HCT116 (cell line): ENCODE data around the gene UBR2. TPM values are rescaled to one million over a fixed set of nuclear protein-coding genes. Genes with fewer than 3 reads are reported as not detected.

ENCODE experiments used
- ATAC-seq: fragments of 200-7000 bp; cut with Tn5 transposase; 2 replicates; pipeline ENCODE4 v1.9.1; 2020; ENCODE audit warnings: mild to moderate bottlenecking, moderate library complexity
- BruUV-seq: library from RNA; stranded (reverse); fragments of 400-500 nt; replicated peaks from 2 replicates; lab custom pipeline; 2021; lab: Mats Ljungman, UMichigan
- CTCF ChIA-PET: fragments of 300-600 bp; sonication (Branson Sonifier 250); formaldehyde crosslinking; loops from one replicate; lab custom pipeline; 2021; ENCODE audit warnings: antibody characterized with exemption; lab: Charles Lee
- POLR2A ChIA-PET: fragments of 300-600, 350-600 bp; sonication (Branson Sonifier 250); formaldehyde crosslinking; loops from one replicate; lab custom pipeline; 2021; ENCODE audit warnings: antibody characterized with exemption; lab: Charles Lee
- RAD21 ChIA-PET, 2 experiments: fragments of 300-600 bp; sonication (Branson Sonifier 250); formaldehyde crosslinking; loops; one replicate each; lab custom pipeline; 2023; ENCODE audit warnings: low total read pairs in 2 of 2; ENCODE audit not compliant: uncharacterized antibody in 2 of 2, unreplicated experiment in 2 of 2, low non-redundant PET in 1 of 2; lab: Charles Lee
- DNase-seq: peaks from one replicate; pipeline ENCODE4 v3.0.0-alpha.2; 2010; ENCODE audit warnings: low read depth, low spot score
- H2AFZ ChIP-seq: fragments of 200-600 bp; shearing (Covaris generic), sonication (generic); 2 replicates; pipeline ENCODE4 v1.6.1; 2017; ENCODE audit warnings: low read depth, mixed run types, mixed read lengths, antibody characterized with exemption, low read length; ENCODE audit not compliant: poor library complexity, severe bottlenecking
- H3K27ac ChIP-seq: 2 replicates; pipeline ENCODE4 v1.5.1; 2012; ENCODE audit warnings: low read depth, low read length
- H3K27me3 ChIP-seq: fragments of 200-600 bp; sonication (generic); 2 replicates; pipeline ENCODE4 v1.6.1; 2016; ENCODE audit warnings: mixed run types, low read length, mixed read lengths; ENCODE audit not compliant: insufficient read depth
- H3K36me3 ChIP-seq, 2 experiments: fragments of 200-500 bp in 1 of 2; fragments of 200-600 bp in 1 of 2; sonication (Bioruptor generic) in 1 of 2; sonication (generic) in 1 of 2; 2 replicates each; pipeline versions ENCODE4 v1.5.1 to v1.6.1; 2014 to 2016; ENCODE audit warnings: low read length in 2 of 2, inconsistent platforms in 1 of 2, mixed read lengths in 1 of 2, mixed run types in 1 of 2; ENCODE audit not compliant: insufficient read depth in 2 of 2, control insufficient read depth in 1 of 2
- H3K4me1 ChIP-seq, 2 experiments: fragments of 200-600 bp in 1 of 2; sonication (generic) in 1 of 2; 2 replicates each; pipeline versions ENCODE4 v1.5.1 to v1.6.1; 2012 to 2017; ENCODE audit warnings: low read length in 2 of 2, inconsistent platforms in 1 of 2, mild to moderate bottlenecking in 1 of 2, mixed read lengths in 1 of 2, mixed run types in 1 of 2, moderate library complexity in 1 of 2; ENCODE audit not compliant: insufficient read depth in 2 of 2, control insufficient read depth in 1 of 2
- H3K4me2 ChIP-seq: fragments of 200-600 bp; sonication (generic); 2 replicates; pipeline ENCODE4 v1.6.1; 2017; ENCODE audit warnings: mixed run types, low read length, mixed read lengths
- H3K4me3 ChIP-seq, 2 experiments: fragments of 200-600 bp in 1 of 2; sonication (generic) in 1 of 2; replicated peaks in 1 of 2; 2 replicates each; pipeline ENCODE4 v1.5.1; 2011 to 2016; ENCODE audit warnings: low read length in 2 of 2, control low read depth in 1 of 2, low read depth in 1 of 2, mild to moderate bottlenecking in 1 of 2, mixed read lengths in 1 of 2, mixed run types in 1 of 2
- H3K79me2 ChIP-seq: fragments of 200-600 bp; sonication (generic); 2 replicates; pipeline ENCODE4 v1.6.1; 2017; ENCODE audit warnings: mild to moderate bottlenecking, mixed run types, low read length, moderate library complexity, mixed read lengths; ENCODE audit not compliant: insufficient read depth
- H3K9ac ChIP-seq: fragments of 200-600 bp; sonication (generic); 2 replicates; pipeline ENCODE4 v1.6.1; 2016; ENCODE audit warnings: low read length, mixed read lengths
- H3K9me2 ChIP-seq: fragments of 200-600 bp; sonication (generic), shearing (Covaris generic); 2 replicates; pipeline ENCODE4 v1.6.1; 2017; ENCODE audit warnings: mixed run types, mild to moderate bottlenecking, moderate library complexity; ENCODE audit not compliant: insufficient read depth
- H3K9me3 ChIP-seq, 2 experiments: fragments of 200-500 bp in 1 of 2; fragments of 200-600 bp in 1 of 2; sonication (Bioruptor generic) in 1 of 2; sonication (generic) in 1 of 2; 2 replicates each; pipeline ENCODE4 v1.6.1; 2014 to 2017; ENCODE audit warnings: low read length in 2 of 2, mixed read lengths in 2 of 2, inconsistent platforms in 1 of 2, low read depth in 1 of 2, mild to moderate bottlenecking in 1 of 2, mixed run types in 1 of 2, moderate library complexity in 1 of 2; ENCODE audit not compliant: control insufficient read depth in 1 of 2, insufficient read depth in 1 of 2
- H4K20me1 ChIP-seq: fragments of 200-600 bp; sonication (generic), shearing (Covaris generic); 2 replicates; pipeline ENCODE4 v1.6.1; 2017; ENCODE audit warnings: mixed run types, mild to moderate bottlenecking, moderate library complexity; ENCODE audit not compliant: insufficient read depth
- CBX3 ChIP-seq: IDR thresholded peaks from 2 replicates; pipeline ENCODE4 v1.6.1; 2012; ENCODE audit warnings: low read depth
- EGR1 ChIP-seq: IDR thresholded peaks from 2 replicates; pipeline ENCODE4 v1.6.1; 2012; ENCODE audit warnings: low read depth
- ELF1 ChIP-seq: IDR thresholded peaks from 2 replicates; pipeline ENCODE4 v1.6.1; 2012; ENCODE audit warnings: low read depth, borderline replicate concordance
- EZH2 ChIP-seq: fragments of 200-600 bp; sonication (generic); IDR thresholded peaks from 2 replicates; pipeline ENCODE4 v1.6.1; 2017; ENCODE audit warnings: antibody characterized with exemption, mixed run types
- EZH2phosphoT487 ChIP-seq: fragments of 200-600 bp; IDR thresholded peaks from 2 replicates; pipeline ENCODE4 v1.6.1; 2018; ENCODE audit warnings: antibody characterized with exemption, borderline replicate concordance
- MAX ChIP-seq: IDR thresholded peaks from 2 replicates; pipeline ENCODE4 v1.6.1; 2012
- POLR2AphosphoS5 ChIP-seq: IDR thresholded peaks from 2 replicates; pipeline ENCODE4 v1.6.1; 2011; ENCODE audit warnings: mild to moderate bottlenecking, low read depth, low read length, moderate library complexity
- SRF ChIP-seq: IDR thresholded peaks from 2 replicates; pipeline ENCODE4 v1.6.1; 2012; ENCODE audit warnings: low read depth
- YY1 ChIP-seq: IDR thresholded peaks from 2 replicates; pipeline ENCODE4 v1.6.1; 2011; ENCODE audit warnings: low read length, low read depth, moderate library complexity, mild to moderate bottlenecking; ENCODE audit not compliant: insufficient replicate concordance; ENCODE audit errors: extremely low read depth
- intact Hi-C: fragments of 100-400 bp; cut with micrococcal nuclease; formaldehyde crosslinking; loops from 2 replicates; pipeline ENCODE4 v1.10.0; 2022
- total RNA-seq: library from RNA; stranded (reverse); gene quantifications from one replicate; pipeline ENCODE4 v1.2.1, GENCODE V29; 2021; ENCODE audit not compliant: unreplicated experiment
- TF ChIP-seq, protein P1 (sequence below): IDR thresholded peaks from 2 replicates; pipeline ENCODE4 v1.6.1; 2012

The UBR2 gene
- total RNA-seq, 1 experiment from 2014 or later: 20.5 TPM

- no peaks in the 10 kb centered on the region for H3K27me3 ChIP-seq
- peaks cover 4 to 5% of the 10 kb centered on the region in 2 experiments; a peak in 2 of 4 replicates for H3K36me3 ChIP-seq
- ATAC-seq (no peak), DNase-seq (no peak)
- no peak overlapping the region for H3K4me3 ChIP-seq
- peaks cover 0 to 7% of the 10 kb centered on the region in 2 experiments; a peak in 2 of 4 replicates for H3K4me1 ChIP-seq
- no peak overlapping the region for H3K27ac ChIP-seq
- ChIA-PET CTCF (interaction anchor here (1.6 kb wide), 1 partner anchor 24 kb away, joined by 4 read pairs; no protein-coding TSS in a partner anchor), POLR2A (interaction anchor here (1.2 kb wide), 1 partner anchor 8 kb away, joined by 3 read pairs; the partner anchor contains the start of gene UBR2), RAD21 (no interaction called here)
- no peaks in the 10 kb centered on the region for H4K20me1 ChIP-seq
- no TSS peak for BruUV-seq
- no peak overlapping the region for H3K4me2 ChIP-seq
- H3K9me2 ChIP-seq: no peaks in the 10 kb centered on the region
- no peak overlapping the region for H2AFZ ChIP-seq
- H3K9ac ChIP-seq: no peak overlapping the region
- TF ChIP-seq, protein P1, sequence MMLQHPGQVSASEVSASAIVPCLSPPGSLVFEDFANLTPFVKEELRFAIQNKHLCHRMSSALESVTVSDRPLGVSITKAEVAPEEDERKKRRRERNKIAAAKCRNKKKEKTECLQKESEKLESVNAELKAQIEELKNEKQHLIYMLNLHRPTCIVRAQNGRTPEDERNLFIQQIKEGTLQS: no peak
- TF ChIP-seq ELF1: no peak
- no peak for TF ChIP-seq SRF
- no peak for TF ChIP-seq YY1
- TF ChIP-seq MAX: no peak
- TF ChIP-seq EZH2phosphoT487: no peak
- TF ChIP-seq CBX3: no peak
- TF ChIP-seq EGR1: no peak
- TF ChIP-seq POLR2AphosphoS5: no peak
- no peak for TF ChIP-seq EZH2
- intact Hi-C loops: no loop called here
- H3K79me2 ChIP-seq: peaks cover 85% of the 10 kb centered on the region
- H3K9me3 ChIP-seq: no peaks in the 10 kb centered on the region
Measured at GRCh38 chr6:42571611-42572342, 7.9 kb downstream of the UBR2 start.
